ENCODE measurements around the gene WDR6. TPM values are rescaled to one million over a fixed set of nuclear protein-coding genes. Genes with fewer than 3 reads are reported as not detected.
"Not testable (repeated sequence)": the region's sequence is repeated elsewhere in the genome, so short reads cannot be mapped to it uniquely, and the experiment has no call there.

WDR6 gene
- total and polyA plus RNA-seq, 10 of the 15 experiments (the other 5 are each of a cell fraction or from before 2014, with no cell fraction given), result 21.3 to 169 (median 107) TPM

GRCh38 chr3:49008627-49009026 is 1.4 kb downstream of the WDR6 start:
- FAIRE-seq; H3K9me3 ChIP-seq (replicated peaks; ENCODE audit: control insufficient read depth, insufficient read depth, low read length); DNase-seq (ENCODE audit: low read depth, low spot score); H2AFZ ChIP-seq (ENCODE audit: control insufficient read depth, low read depth, low read length); intact Hi-C loops (cut with micrococcal nuclease; ENCODE audit: unreplicated experiment); ATAC-seq; H4K20me1 ChIP-seq (ENCODE audit: control insufficient read depth, insufficient read depth); H3K27me3 ChIP-seq (replicated peaks in 1 of 2; ENCODE audit: control insufficient read depth in 2 of 2, insufficient read depth in 2 of 2, low read length in 1 of 2); H3K27ac ChIP-seq (ENCODE audit: control insufficient read depth, insufficient read depth); in situ Hi-C loops (cut with MboI): not testable (repeated sequence)
- ChIA-PET CTCF (interaction anchor here (0.5 to 5.5 kb wide), 4 partner anchors 11 to 58 kb away, joined by 4 to 123 read pairs (median 44); partner anchors contain the start of genes DALRD3, IMPDH2, NDUFAF3 and P4HTM), RAD21 (ENCODE audit: unreplicated experiment) (interaction anchor here (1.0 to 3.7 kb wide), 4 partner anchors 10 to 85 kb away, joined by 4 to 44 read pairs (median 30); partner anchors contain the start of genes DALRD3, NDUFAF3, P4HTM and QRICH1), SMC1A (ENCODE audit: uncharacterized antibody, unreplicated experiment) (interaction anchor here (2.6 to 4.9 kb wide), 2 partner anchors 10 to 19 kb away, joined by 21 to 57 read pairs; partner anchors contain the start of genes DALRD3 and P4HTM), POLR2A (interaction anchor here (0.6 to 4.0 kb wide), 7 partner anchors 9 to 461 kb away, joined by 3 to 67 read pairs (median 7); partner anchors contain the start of genes DALRD3, IMPDH2, IP6K2 and P4HTM)
- BruUV-seq (replicated peaks), result TSS peak; percentile 58
- TF ChIP-seq POLR2AphosphoS5 (IDR thresholded peaks at IDR 0.05; ENCODE audit: low read length), result 0 out of 2 replicates have a peak, but pooled peaks have one; percentile 5
- 91% methylated on average over 5 of the region's 5 CpGs for WGBS (ENCODE audit: insufficient coverage, insufficient replicate concordance, low lambda C conversion rate, missing lambda C conversion rate)
- H3K4me1 ChIP-seq (ENCODE audit: control insufficient read depth, insufficient read depth, low read length), result peaks cover 16% of the 10 kb centered on the region
- H3K4me2 ChIP-seq (ENCODE audit: control insufficient read depth, insufficient read depth), result peak overlapping the region; percentile 91
- peaks cover 30% of the 10 kb centered on the region for H3K79me2 ChIP-seq (ENCODE audit: control insufficient read depth, insufficient read depth, low read length)
- H3K36me3 ChIP-seq (ENCODE audit: control insufficient read depth in 2 of 2, insufficient read depth in 2 of 2, low read length in 1 of 2), result peaks cover 10 to 11% of the 10 kb centered on the region in 2 experiments
- H3K4me3 ChIP-seq, result peak overlapping the region; percentile 83
- peak overlapping the region; percentile 61 for H3K9ac ChIP-seq (ENCODE audit: control insufficient read depth, insufficient read depth, low read length)

GRCh38 chr3:49009396-49009795 is 2.2 kb downstream of the WDR6 start:
- CTCF ChIA-PET, result interaction anchor here (1.7 to 5.5 kb wide), 3 partner anchors 10 to 20 kb away, joined by 4 to 123 read pairs (median 83); partner anchors contain the start of genes DALRD3, IMPDH2, NDUFAF3 and P4HTM
- FAIRE-seq, result no peak

More at GRCh38 chr3:49009396-49009795, 2.2 kb downstream of the WDR6 start:
- no peak for DNase-seq (ENCODE audit: low read depth, low spot score)
- in situ Hi-C loops (cut with MboI), result no loop called here
- Histone ChIP-seq H3K27ac (ENCODE audit: control insufficient read depth, insufficient read depth) (no peak overlapping the region), H3K9me3 (replicated peaks; ENCODE audit: control insufficient read depth, insufficient read depth, low read length) (no peaks in the 10 kb centered on the region), H3K79me2 (ENCODE audit: control insufficient read depth, insufficient read depth, low read length) (peaks cover 31% of the 10 kb centered on the region), H3K4me2 (ENCODE audit: control insufficient read depth, insufficient read depth) (no peak overlapping the region), H3K27me3 (replicated peaks in 1 of 2; ENCODE audit: control insufficient read depth in 2 of 2, insufficient read depth in 2 of 2, low read length in 1 of 2) (no peaks in the 10 kb centered on the region), H3K4me3 (no peak overlapping the region), H3K9ac (ENCODE audit: control insufficient read depth, insufficient read depth, low read length) (no peak overlapping the region), H2AFZ (ENCODE audit: control insufficient read depth, low read depth, low read length) (no peak overlapping the region), H3K36me3 (ENCODE audit: control insufficient read depth in 2 of 2, insufficient read depth in 2 of 2, low read length in 1 of 2) (peaks cover 14% of the 10 kb centered on the region in 2 experiments), H4K20me1 (ENCODE audit: control insufficient read depth, insufficient read depth) (peaks cover 8% of the 10 kb centered on the region; the same call in 1 of the 2 replicates), H3K4me1 (ENCODE audit: control insufficient read depth, insufficient read depth, low read length) (peaks cover 16% of the 10 kb centered on the region)
- 93% methylated on average over 3 of the region's 3 CpGs for WGBS (ENCODE audit: insufficient coverage, insufficient replicate concordance, low lambda C conversion rate, missing lambda C conversion rate)
- ChIA-PET SMC1A (ENCODE audit: uncharacterized antibody, unreplicated experiment) (interaction anchor here (0.6 to 4.9 kb wide), 2 partner anchors 19 to 824 kb away, joined by 3 to 57 read pairs; partner anchors contain the start of gene P4HTM), RAD21 (ENCODE audit: unreplicated experiment) (interaction anchor here (1.0 to 3.7 kb wide), 3 partner anchors 9 to 21 kb away, joined by 4 to 44 read pairs (median 40); partner anchors contain the start of genes DALRD3, NDUFAF3 and P4HTM), POLR2A (interaction anchor here (0.7 to 4.0 kb wide), 5 partner anchors 8 to 155 kb away, joined by 3 to 67 read pairs (median 10); partner anchors contain the start of genes DALRD3, IMPDH2 and P4HTM)
- intact Hi-C loops (cut with micrococcal nuclease; ENCODE audit: unreplicated experiment), result no loop called here
- TF ChIP-seq ZNF207 (IDR thresholded peaks at IDR 0.05; ENCODE audit: borderline replicate concordance) (no peak), SMARCA5 (IDR thresholded peaks at IDR 0.05) (no peak), IRF4 (IDR thresholded peaks at IDR 0.05; ENCODE audit: low read depth, low read length) (no peak), ATF3 (IDR thresholded peaks at IDR 0.05; ENCODE audit: borderline replicate concordance, extremely low read depth, low read depth, low read length) (no peak), HDAC2 (IDR thresholded peaks at IDR 0.05) (no peak), SREBF1 (IDR thresholded peaks at IDR 0.05; ENCODE audit: low read length) (no peak), BRCA1 (IDR thresholded peaks at IDR 0.05; ENCODE audit: low read depth, low read length) (no peak)
- no TSS peak for BruUV-seq (replicated peaks)
- no peak for ATAC-seq
